ENCODE results near the gene RASAL2. TPM values are rescaled to one million over a fixed set of nuclear protein-coding genes. Genes with fewer than 3 reads are reported as not detected.

RASAL2 gene
- total and polyA plus RNA-seq, 9 of the 15 experiments (the other 6 are each of a cell fraction or from before 2014, with no cell fraction given): 0.13 to 1.0 (median 0.62) TPM

- TF ChIP-seq, protein P1, sequence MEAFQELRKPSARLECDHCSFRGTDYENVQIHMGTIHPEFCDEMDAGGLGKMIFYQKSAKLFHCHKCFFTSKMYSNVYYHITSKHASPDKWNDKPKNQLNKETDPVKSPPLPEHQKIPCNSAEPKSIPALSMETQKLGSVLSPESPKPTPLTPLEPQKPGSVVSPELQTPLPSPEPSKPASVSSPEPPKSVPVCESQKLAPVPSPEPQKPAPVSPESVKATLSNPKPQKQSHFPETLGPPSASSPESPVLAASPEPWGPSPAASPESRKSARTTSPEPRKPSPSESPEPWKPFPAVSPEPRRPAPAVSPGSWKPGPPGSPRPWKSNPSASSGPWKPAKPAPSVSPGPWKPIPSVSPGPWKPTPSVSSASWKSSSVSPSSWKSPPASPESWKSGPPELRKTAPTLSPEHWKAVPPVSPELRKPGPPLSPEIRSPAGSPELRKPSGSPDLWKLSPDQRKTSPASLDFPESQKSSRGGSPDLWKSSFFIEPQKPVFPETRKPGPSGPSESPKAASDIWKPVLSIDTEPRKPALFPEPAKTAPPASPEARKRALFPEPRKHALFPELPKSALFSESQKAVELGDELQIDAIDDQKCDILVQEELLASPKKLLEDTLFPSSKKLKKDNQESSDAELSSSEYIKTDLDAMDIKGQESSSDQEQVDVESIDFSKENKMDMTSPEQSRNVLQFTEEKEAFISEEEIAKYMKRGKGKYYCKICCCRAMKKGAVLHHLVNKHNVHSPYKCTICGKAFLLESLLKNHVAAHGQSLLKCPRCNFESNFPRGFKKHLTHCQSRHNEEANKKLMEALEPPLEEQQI (IDR thresholded peaks at IDR 0.05): no peak
- TF ChIP-seq L3MBTL2 (IDR thresholded peaks at IDR 0.05) (no peak), ZNF551 (CRISPR knock-in tag; IDR thresholded peaks at IDR 0.05) (no peak), TCF15 (CRISPR knock-in tag; IDR thresholded peaks at IDR 0.05) (no peak)
- TF ChIP-seq, protein P2, sequence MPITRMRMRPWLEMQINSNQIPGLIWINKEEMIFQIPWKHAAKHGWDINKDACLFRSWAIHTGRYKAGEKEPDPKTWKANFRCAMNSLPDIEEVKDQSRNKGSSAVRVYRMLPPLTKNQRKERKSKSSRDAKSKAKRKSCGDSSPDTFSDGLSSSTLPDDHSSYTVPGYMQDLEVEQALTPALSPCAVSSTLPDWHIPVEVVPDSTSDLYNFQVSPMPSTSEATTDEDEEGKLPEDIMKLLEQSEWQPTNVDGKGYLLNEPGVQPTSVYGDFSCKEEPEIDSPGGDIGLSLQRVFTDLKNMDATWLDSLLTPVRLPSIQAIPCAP (CRISPR knock-in tag; IDR thresholded peaks at IDR 0.05; ENCODE audit: borderline replicate concordance): no peak
- TF ChIP-seq, protein P3, sequence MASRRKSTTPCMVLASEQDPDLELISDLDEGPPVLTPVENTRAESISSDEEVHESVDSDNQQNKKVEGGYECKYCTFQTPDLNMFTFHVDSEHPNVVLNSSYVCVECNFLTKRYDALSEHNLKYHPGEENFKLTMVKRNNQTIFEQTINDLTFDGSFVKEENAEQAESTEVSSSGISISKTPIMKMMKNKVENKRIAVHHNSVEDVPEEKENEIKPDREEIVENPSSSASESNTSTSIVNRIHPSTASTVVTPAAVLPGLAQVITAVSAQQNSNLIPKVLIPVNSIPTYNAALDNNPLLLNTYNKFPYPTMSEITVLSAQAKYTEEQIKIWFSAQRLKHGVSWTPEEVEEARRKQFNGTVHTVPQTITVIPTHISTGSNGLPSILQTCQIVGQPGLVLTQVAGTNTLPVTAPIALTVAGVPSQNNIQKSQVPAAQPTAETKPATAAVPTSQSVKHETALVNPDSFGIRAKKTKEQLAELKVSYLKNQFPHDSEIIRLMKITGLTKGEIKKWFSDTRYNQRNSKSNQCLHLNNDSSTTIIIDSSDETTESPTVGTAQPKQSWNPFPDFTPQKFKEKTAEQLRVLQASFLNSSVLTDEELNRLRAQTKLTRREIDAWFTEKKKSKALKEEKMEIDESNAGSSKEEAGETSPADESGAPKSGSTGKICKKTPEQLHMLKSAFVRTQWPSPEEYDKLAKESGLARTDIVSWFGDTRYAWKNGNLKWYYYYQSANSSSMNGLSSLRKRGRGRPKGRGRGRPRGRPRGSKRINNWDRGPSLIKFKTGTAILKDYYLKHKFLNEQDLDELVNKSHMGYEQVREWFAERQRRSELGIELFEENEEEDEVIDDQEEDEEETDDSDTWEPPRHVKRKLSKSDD (conservative IDR thresholded peaks at IDR 0.05; ENCODE audit: low read length): no peak
These were observed 259.6 kb downstream of the RASAL2 start (continued) for GRCh38 chr1:178353524-178353923.

All from K562 (cell line).